Activated naive CD4-positive, alpha-beta T cell treated with anti-CD3 and anti-CD28 coated beads, Interleukin-2, amount 10 ng/mL, durations not matched to agents 5 hours and 36 hours (primary cell): ENCODE measurements around the gene PRCC. TPM values are rescaled to one million over a fixed set of nuclear protein-coding genes. Genes with fewer than 3 reads are reported as not detected.

Experiments
- total RNA-seq, 2 experiments: library from RNA; stranded (reverse); gene quantifications; one replicate each; pipeline ENCODE4 v1.2.3, GENCODE V29; 2021

The PRCC gene
- 10 to 100 TPM; 58.1 to 64.1 TPM for total RNA-seq

GRCh38 chr1:156767101-156767878, at the start of gene PRCC:
Gene PRCC (plus strand): TSS chr1:156767535. CDS start chr1:156767772, 237 bp downstream.

GRCh38 chr1:156727926-156728598, 39.3 kb upstream of the PRCC start, which contains the start of gene METTL25B:
Gene METTL25B (plus strand): TSS chr1:156728469. CDS start chr1:156729105, 636 bp downstream.

GRCh38 chr1:156728599-156729462, 38.5 kb upstream of the PRCC start, which contains the start of gene ISG20L2:
Gene ISG20L2 (minus strand): TSS chr1:156728766. CDS start chr1:156727652, 1,114 bp downstream.

GRCh38 chr1:156740741-156741480, 26.4 kb upstream of the PRCC start, which contains the start of gene MRPL24:
Gene MRPL24 (minus strand): TSS chr1:156741088. CDS start chr1:156738704, 2,384 bp downstream.

GRCh38 chr1:156751451-156751756, 15.9 kb upstream of the PRCC start, which contains the start of gene HDGF:
Gene HDGF (minus strand): TSS chr1:156751675. CDS start chr1:156751429, 246 bp downstream.

GRCh38 chr1:156816561-156817328, 49.4 kb downstream of the PRCC start, which contains the start of gene SH2D2A:
Gene SH2D2A (minus strand): TSS chr1:156816848. CDS start chr1:156816708, 140 bp downstream.

Other genes with a start within 250 kb of the PRCC start
- gene IQGAP3, start 195.0 kb upstream of the PRCC start, total RNA-seq = 10 to 100 TPM; 24.6 to 24.9 TPM
- gene TTC24, start 187.8 kb upstream of the PRCC start, total RNA-seq = 1 to 10 TPM; 1.9 to 3.1 TPM
- gene NAXE, start 175.8 kb upstream of the PRCC start, total RNA-seq = 10 to 100 TPM; 45.3 to 47.4 TPM
- 10 to 100 TPM; 27.1 to 29.2 TPM for gene GPATCH4, start 166.1 kb upstream of the PRCC start, total RNA-seq
- under 1 TPM in 1 of 2 experiments, not detected in 1; 0.24 TPM for gene HAPLN2, start 148.1 kb upstream of the PRCC start, total RNA-seq
- gene BCAN, start 125.4 kb upstream of the PRCC start, total RNA-seq = not detected
- not detected for gene NES, start 90.1 kb upstream of the PRCC start, total RNA-seq
- gene CRABP2, start 62.0 kb upstream of the PRCC start, total RNA-seq = under 1 TPM; 0.48 to 0.71 TPM
- gene METTL25B, start 39.1 kb upstream of the PRCC start, total RNA-seq = 10 to 100 TPM; 28.8 to 32.5 TPM
- gene ISG20L2, start 38.8 kb upstream of the PRCC start, total RNA-seq = 10 to 100 TPM; 38.2 to 38.3 TPM
- gene MRPL24, start 26.4 kb upstream of the PRCC start, total RNA-seq = 10 to 100 TPM; 37.3 to 44.1 TPM
- 100 to 1,000 TPM; 182 to 185 TPM for gene HDGF, start 15.9 kb upstream of the PRCC start, total RNA-seq
- gene SH2D2A, start 49.3 kb downstream of the PRCC start, total RNA-seq = 10 to 100 TPM; 75.8 to 81.8 TPM
- gene INSRR, start 91.6 kb downstream of the PRCC start, total RNA-seq = under 1 TPM; 0.05 to 0.08 TPM
- gene NTRK1, start 93.3 kb downstream of the PRCC start, total RNA-seq = 1 to 10 TPM; 2.2 to 2.4 TPM
- under 1 TPM; 0.28 to 0.31 TPM for gene PEAR1, start 126.2 kb downstream of the PRCC start, total RNA-seq
- gene LRRC71, start 153.1 kb downstream of the PRCC start, total RNA-seq = not detected